GM21360 (cell line): ENCODE measurements around the gene RPP40.

Experiments
- ATAC-seq: cut with Tn5 transposase; IDR thresholded peaks from one replicate; pipeline ENCODE4 v1.9.1; 2021; ENCODE audit warnings: mild to moderate bottlenecking, moderate library complexity; ENCODE audit not compliant: unreplicated experiment

RPP40 gene

DNA sequence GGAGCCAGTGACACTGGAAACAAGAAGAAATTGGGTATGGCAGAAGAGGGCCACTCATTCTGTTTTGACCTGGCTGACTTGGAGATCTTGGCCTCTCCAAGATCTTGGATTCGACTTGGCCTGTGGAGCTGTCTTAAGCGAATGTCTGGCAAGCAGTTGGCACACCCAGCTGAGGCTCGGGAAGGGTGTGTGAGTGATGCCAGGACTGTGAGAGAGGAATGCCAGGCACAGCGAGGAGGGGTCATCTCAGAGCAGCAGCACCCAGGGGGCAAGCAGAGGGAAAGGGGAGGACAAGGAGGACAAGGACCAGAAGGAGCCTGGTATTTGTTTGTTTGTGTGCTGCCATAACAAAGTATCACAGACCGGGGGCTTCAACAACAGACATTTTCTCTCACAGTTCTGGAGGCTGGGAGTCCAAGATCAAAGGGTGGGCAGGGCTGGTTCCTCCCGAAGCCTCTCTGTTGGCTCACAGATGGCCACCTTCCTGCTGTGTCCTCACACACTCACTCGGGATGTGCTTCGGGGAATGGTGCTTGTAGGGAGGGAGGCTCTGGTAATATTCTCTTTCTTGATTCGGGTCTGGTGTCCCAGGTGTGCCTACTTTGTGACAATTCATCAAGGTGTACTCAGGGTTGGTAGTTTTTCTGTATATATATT, 33.0 kb downstream of the RPP40 start:
- ATAC-seq, result no peak

- no peak for ATAC-seq
These were observed 34.1 kb downstream of the RPP40 start for GRCh38 chr6:4969609-4970285.

DNA sequence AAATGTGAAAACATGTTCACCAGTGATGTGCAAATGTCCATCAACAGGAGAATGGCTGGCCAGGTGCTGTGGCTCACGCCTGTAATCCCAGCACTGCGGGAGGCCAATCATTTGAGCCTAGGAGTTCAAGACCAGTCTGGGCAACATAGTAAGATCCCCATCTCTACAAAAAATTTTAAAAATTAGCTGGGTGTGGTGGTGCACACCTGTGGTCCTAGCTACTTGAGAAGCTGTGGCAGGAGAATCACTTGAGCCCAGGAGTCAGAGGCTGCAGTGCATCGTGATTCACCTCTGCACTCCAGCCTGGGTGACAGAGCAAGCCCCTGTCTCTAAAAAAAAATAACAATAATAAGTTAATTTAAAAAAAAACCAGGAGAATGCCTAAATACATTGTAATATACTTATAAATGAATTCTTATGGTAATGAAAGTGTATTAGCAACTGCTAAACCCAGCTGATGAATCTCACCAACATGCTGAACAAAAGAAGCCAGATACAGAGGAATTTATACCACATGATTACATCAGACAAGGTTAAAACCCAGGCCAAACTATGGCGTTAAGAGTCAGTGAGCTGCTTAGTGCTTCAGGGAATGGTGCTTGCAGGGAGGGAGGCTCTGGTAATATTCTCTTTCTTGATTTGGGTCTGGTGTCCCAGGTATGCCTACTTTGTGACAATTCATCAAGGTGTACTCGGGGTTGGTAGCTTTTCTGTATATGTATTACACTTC, 36.4 kb downstream of the RPP40 start:
- no peak for ATAC-seq

DNA sequence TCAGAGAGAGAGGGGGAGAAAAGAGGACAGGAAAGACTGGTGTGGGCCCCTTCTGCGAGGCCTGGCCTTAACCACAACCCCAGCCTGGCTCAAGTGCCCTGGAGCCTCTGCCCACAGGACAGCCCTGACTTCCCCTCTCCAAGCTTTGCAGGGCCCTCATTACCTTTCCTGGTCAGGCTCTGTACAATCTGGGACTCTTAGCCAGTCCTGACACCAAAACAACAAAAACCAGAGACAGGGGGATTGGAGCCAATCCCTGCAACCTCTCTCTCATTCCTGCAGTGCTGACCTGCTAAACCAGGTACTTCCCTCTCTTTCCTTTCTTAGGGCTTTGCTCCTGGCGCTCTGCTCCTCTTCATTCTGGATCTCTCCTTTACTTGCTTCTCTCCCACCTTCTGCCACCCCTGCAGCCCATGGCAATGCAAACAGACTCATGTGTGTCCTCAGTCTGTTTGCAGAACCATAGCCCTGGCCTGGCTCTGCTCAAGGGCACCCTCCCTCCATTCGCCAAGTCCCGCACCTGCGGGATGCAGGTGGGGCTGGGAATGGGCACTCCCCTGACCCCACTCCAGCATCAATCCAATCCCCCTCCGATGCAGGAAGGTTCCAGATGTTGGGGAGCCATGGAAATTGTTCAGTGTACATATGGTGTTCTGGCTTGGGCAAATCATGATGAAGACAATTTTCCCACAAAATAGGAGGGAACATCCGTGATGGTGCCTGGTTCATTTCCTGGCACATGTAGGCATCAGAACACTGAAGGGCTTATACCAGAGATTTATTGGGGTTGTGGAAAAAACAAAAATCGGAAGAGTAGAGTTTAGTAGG, 38.1 kb downstream of the RPP40 start:
- ATAC-seq, result no peak

- no peak for ATAC-seq
These were observed 38.9 kb downstream of the RPP40 start for GRCh38 chr6:4964675-4965561.

DNA sequence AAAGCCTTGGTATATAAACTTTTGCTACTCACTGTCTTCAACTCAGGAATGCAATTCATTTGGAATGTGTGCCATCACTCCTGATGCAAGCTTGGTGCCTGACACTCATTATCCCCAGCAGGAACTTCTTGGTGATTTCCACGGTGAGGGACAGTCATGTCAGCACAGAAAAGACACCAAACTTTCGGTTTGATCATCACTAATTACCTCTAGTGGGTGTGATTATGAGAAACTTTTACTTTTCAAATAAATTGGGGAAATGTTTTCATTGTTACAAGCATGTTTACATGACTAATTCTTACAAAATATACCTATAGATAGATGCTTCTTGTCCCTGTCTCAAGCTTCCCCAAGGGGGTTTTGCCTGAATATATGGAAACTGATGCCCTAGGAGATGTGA, 40.9 kb downstream of the RPP40 start:
- ATAC-seq, result no peak

DNA sequence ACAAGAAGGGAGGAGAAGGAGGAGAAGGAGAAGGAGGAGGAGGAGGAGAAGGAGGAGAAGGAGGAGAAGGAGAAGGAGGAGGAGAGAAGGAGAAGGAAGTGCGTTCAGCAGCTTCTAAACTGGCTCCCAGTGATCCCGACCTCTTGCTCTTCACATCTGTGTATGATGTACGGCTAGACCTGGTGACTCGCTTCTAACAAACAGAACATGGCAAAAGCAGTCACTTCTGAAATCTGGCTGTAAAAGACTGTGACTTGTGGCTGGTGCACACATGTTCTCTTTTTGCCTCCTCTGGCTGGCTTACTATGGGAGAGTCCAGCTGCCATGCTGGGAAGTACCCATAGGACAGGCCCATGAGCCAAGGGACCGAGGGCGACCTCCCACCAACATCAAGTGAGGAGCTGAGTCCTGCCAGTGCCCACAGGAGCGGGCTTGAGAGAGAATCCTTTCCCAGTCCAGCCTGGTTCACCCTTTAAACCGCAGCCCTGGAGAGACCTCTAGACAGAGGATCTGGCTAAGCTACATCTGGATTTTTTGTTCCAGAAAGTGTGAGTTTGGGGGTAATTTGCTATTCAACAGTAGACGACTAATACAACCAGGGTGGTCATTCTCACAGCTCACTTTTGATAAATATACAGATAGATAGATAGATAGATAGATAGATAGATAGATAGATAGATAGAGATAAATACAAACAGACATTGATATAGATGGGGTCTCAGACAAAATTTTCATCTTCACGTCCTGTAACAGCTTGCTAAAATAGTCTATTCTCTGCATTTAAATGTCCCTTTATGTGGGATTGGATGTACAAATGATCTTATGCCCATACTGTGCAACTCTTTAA, 42.3 kb downstream of the RPP40 start:
- ATAC-seq, result no peak

- no peak for ATAC-seq
These were observed 45.2 kb downstream of the RPP40 start for GRCh38 chr6:4958624-4959023.

DNA sequence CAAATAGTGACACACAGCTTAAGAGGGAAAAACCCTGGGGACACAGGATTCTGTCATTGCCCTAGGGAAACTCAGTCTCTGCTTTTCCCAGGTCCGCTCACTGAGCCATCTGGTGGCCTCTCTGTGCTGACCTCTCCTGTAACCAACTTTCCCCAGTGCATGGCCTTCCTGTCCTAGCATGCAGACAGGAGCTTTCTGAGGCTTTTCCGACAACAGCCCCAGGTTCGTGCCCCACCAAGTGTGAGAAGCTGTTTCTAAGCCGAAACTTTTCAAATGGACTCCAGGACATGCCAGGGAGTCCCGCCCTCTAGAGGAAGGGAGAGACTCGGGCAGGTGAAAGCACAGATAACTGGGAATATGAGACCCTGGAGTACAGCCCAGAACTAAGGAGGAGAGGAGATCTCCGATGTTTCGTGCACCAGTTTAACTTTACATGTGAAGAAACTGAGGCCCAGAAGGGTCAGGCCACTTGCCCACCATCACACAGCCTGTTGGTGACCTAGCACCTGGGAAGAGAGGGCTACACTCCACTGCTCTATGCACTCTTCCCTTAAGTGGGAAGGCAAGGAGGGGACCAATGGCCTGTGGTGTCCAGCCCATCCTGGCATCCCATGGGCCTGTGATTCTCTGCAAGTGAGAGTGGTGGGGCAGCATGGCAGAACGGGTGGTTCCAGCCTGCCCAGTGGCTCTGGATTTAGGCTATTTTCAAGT, 46.2 kb downstream of the RPP40 start:
- ATAC-seq, result no peak

- no peak for ATAC-seq
These were observed 47.2 kb downstream of the RPP40 start for GRCh38 chr6:4956625-4957024.

DNA sequence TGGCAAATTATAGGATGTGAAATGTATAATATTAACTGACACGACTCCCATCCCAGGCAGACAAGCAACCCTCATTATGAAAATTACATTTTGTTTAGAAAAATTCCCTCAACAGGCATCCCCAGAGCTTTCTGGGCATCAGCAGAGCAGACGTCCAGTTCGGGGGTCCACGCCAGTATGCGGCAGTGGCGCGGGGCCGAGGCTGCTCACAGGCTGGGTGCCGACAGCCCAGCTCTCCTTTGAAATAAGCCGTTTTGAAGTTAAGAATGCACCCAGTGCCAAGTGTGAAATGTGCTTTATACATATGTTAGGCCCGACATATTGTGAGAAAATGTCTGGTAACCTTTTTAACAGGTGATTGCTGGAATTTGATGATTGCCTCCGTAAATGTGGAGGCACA, 50.4 kb downstream of the RPP40 start:
- no peak for ATAC-seq

DNA sequence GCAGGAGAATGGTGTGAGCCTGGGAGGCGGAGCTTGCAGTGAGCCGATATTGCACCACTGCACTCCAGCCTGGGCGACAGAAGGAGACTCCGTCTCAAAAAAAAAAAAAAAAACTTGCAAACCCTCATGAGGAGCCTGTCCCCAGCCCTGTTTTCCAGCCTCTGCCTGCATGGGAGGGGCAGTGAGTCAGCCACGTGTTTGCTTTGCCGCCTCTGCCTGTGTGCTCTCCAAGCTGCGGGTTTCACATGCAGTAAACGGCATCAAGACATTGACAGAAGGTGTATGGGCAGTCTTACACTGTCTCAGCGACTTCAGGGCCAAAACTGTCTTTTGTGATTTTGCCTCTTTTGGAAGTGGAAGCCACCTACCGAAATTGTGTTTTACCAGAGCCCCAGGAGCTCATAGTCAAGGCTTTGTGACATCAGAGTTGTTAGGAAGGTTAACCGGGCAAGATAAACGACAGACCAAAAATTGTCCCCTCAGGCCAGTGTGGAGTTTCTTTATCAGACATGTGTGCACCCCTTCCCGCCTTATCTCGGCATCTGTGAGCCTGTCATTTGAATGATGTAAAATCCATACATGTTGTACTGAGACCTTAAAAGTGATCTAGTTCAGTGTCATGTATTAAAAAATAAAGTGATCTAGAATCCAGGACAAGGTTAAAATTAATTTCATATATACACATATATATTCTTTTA, 52.9 kb downstream of the RPP40 start:
- no peak for ATAC-seq

DNA sequence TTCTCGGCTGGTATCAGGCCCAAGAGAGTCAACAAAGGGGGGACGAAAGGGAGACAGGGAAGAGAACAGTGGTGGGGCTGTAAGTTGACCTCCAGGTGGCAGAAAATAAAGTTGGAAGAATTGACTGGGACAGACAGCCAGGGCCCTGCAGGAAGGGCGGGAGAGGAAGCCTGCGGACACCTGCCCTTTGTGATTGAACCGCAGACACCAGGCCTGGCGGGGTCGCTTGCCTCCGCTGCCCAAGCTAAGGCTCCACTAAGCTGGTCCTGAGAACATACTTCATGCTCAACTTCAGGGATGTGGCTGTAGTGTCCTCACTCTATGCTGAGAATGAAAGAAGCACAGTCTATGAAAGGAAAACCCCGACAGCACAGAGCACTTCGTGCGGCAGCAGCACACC, 53.8 kb downstream of the RPP40 start:
- no peak for ATAC-seq

DNA sequence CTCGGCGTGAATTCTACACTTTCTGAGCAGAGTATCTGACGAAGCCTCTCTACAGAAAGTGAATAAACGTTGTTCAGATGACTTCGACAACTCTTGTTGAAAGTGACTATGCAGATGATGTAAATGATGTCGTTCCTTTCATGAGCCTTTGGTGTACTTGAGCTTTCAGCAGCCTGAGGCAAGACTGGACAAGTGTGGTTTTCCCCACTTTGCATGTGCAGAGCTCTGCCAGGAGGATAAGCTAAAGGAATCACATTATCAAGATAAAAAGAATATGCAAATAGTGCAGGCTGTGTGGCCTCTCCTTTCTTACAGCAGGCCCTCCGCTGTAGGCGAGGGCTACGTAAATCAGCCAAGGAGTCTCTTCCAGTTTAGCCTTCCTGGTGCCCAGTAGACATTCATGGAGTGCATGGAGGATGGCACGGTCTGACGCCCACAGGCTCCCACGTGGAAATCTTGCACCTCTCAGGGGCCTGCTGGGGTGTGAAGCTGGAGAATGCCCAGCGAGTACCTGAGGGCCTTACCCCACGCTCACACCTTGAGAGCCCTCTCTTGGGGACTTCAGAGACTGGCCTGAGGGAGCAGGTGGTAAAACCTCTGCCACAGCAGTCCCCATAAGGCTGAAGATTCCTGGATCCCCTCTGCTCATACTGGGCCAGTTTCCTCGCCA, 54.9 kb downstream of the RPP40 start:
- ATAC-seq, result no peak

GRCh38 chr6:4947716-4948115, 56.1 kb downstream of the RPP40 start:
- no peak for ATAC-seq

DNA sequence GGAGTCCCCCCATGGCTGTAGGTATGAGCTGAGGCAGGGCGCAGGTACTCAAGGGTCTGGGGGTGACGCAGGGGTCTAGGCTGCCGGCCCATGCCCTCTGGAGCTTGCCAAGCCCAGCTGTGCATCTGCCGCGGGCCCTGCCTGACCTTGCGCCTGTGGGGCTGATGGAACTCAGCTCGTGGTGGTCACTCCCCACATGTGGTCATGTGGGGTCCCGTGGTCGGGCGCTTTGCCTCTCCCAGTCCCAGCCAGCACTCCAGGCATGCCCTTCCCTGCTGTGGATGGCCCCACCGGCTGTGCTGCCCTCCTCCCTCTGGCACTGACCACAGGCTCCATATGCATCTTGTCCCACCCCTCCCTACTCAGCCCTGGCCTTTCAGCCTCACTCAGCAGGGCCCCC, 57.3 kb downstream of the RPP40 start:
- ATAC-seq, result no peak
